MM.1S (cell line): ENCODE results near the gene XYLT1.

ENCODE experiments used
- CTCF ChIP-seq: fragments of 300-600 bp; sonication (generic); IDR thresholded peaks from 2 replicates; pipeline ENCODE4 v1.5.1; 2016; ENCODE audit warnings: antibody characterized with exemption, low read length, mixed read lengths
- EZH2 ChIP-seq: fragments of 300-600 bp; sonication (generic); optimal IDR thresholded peaks from 2 replicates; pipeline ENCODE3; 2017; ENCODE audit warnings: low read depth, mild to moderate bottlenecking, antibody characterized with exemption, low read length, mixed read lengths
- EZH2phosphoT487 ChIP-seq: fragments of 300-600 bp; sonication (generic); IDR thresholded peaks from 2 replicates; pipeline ENCODE4 v1.6.1; 2018; ENCODE audit warnings: antibody characterized with exemption, low read length

DNA sequence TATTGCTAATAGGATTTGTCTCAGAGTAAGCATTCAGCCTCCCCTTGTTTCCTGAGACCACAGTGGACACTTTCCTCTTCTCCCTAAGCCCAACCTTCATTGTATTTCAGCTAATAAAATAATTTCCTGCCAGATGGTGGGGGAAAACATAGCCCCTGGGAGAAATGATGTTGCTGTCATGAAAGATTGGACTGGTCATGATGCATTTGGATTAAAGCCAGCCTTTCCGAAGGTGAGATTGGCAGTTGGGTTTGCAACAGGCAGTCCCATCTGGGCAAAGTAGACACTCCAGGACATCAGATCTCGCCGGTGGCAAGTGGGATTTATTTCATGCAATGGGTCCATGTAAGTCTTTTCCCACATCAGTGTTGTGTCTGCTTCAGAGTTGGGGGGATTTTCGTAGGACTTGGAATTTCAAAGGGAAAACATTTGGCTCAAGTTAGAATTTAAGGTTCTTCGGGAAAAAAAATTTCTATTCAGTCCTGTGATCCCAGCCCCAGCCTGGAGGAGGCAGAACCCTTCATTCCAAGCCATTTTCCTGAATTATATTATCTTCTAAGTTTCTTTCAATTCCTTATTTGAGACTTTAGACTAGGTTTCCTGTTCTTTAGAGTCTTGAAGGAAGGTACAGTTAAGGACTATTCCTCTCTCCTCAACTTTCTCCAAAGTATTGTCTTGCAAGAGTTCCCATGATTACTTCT lies 391.7 kb downstream of the XYLT1 start:
- no peak for TF ChIP-seq CTCF
- TF ChIP-seq EZH2: no peak
- no peak for TF ChIP-seq EZH2phosphoT487
